ENCODE data around the gene FRMD8.

DNA sequence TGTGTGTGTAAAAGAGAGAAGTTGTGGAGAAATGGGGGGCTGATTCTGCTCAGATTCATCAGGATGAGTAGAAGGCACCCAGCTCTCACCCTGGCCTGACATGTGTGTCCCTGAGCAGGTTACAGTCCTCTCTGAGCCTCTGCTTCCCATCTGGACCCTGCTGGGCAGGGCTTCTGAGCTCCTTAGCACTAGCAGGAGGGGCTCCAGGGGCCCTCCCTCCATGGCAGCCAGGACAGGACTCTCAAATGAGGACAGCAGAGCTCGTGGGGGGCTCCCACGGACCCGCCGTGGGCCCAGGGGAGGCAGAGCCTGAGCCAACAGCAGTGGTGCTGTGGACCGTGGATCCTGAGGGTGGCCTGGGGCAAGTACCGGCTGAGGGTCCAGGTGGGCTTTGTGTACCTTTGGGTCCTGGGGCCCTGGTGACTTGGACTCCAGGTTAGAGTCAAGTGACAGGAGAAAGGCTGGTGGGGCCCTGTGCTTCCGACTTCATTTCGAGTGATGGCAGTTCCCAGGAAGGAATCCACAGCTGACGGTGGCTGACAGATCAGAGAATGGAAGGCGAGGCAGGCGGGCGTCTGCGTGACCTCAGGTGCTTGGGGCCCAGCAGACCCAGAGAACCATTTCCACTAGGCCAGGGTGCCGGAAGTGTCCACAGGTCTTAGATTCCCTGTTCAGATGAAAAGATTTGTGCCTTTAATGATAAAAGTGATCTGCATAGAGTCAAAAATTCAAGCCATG lies 58.0 kb downstream of the FRMD8 start:
- TF ChIP-seq, protein P1, sequence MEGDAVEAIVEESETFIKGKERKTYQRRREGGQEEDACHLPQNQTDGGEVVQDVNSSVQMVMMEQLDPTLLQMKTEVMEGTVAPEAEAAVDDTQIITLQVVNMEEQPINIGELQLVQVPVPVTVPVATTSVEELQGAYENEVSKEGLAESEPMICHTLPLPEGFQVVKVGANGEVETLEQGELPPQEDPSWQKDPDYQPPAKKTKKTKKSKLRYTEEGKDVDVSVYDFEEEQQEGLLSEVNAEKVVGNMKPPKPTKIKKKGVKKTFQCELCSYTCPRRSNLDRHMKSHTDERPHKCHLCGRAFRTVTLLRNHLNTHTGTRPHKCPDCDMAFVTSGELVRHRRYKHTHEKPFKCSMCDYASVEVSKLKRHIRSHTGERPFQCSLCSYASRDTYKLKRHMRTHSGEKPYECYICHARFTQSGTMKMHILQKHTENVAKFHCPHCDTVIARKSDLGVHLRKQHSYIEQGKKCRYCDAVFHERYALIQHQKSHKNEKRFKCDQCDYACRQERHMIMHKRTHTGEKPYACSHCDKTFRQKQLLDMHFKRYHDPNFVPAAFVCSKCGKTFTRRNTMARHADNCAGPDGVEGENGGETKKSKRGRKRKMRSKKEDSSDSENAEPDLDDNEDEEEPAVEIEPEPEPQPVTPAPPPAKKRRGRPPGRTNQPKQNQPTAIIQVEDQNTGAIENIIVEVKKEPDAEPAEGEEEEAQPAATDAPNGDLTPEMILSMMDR (IDR thresholded peaks at IDR 0.05; ENCODE audit: control extremely low read depth in 1 of 3, insufficient read depth in 1 of 3, low read depth in 1 of 3, low read length in 3 of 3): no peak
- TF ChIP-seq, protein P2, sequence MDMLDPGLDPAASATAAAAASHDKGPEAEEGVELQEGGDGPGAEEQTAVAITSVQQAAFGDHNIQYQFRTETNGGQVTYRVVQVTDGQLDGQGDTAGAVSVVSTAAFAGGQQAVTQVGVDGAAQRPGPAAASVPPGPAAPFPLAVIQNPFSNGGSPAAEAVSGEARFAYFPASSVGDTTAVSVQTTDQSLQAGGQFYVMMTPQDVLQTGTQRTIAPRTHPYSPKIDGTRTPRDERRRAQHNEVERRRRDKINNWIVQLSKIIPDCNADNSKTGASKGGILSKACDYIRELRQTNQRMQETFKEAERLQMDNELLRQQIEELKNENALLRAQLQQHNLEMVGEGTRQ (IDR thresholded peaks at IDR 0.05; ENCODE audit: low read length): no peak
- no peak for TF ChIP-seq ASH2L (IDR thresholded peaks at IDR 0.05; ENCODE audit: low read length)
- TF ChIP-seq TEAD4 (IDR thresholded peaks at IDR 0.05; ENCODE audit: low read depth, low read length): no peak
- TF ChIP-seq HDAC6 (IDR thresholded peaks at IDR 0.05; ENCODE audit: low read depth, low read length): no peak

Data from H1 (cell line).